HUES64 (cell line): ENCODE data around the gene GXYLT1. TPM values are rescaled to one million over a fixed set of nuclear protein-coding genes. Genes with fewer than 3 reads are reported as not detected.
"Not testable (repeated sequence)": the region's sequence is repeated elsewhere in the genome, so short reads cannot be mapped to it uniquely, and the experiment has no call there.

ENCODE experiments used
- H3K27ac ChIP-seq: 2 replicates; pipeline ENCODE4 v1.7.0; 2013; ENCODE audit warnings: low read depth, low read length, inconsistent platforms
- H3K27me3 ChIP-seq: 2 replicates; pipeline ENCODE4 v1.6.1; 2013; ENCODE audit warnings: mild to moderate bottlenecking, low read length; ENCODE audit not compliant: insufficient read depth
- H3K36me3 ChIP-seq: 2 replicates; pipeline ENCODE4 v1.6.1; 2013; ENCODE audit warnings: mild to moderate bottlenecking, low read length; ENCODE audit not compliant: insufficient read depth
- H3K4me1 ChIP-seq: 2 replicates; pipeline ENCODE4 v1.6.1; 2013; ENCODE audit warnings: mild to moderate bottlenecking, low read length, moderate library complexity; ENCODE audit not compliant: insufficient read depth
- H3K4me3 ChIP-seq: 2 replicates; pipeline ENCODE4 v1.5.1; 2013; ENCODE audit warnings: mild to moderate bottlenecking, low read length, moderate library complexity
- H3K9ac ChIP-seq: 2 replicates; pipeline ENCODE4 v1.6.1; 2013; ENCODE audit warnings: mild to moderate bottlenecking, low read depth, low read length
- H3K9me3 ChIP-seq: 2 replicates; pipeline ENCODE4 v1.6.1; 2013; ENCODE audit warnings: low read depth, low read length; ENCODE audit not compliant: insufficient read depth
- WGBS: fragments of 150-250, 120-280 bp; methylation state at CpG from one replicate; pipeline ENCODE4 v1.1.7; 2013; ENCODE audit warnings: missing lambda C conversion rate; 5-methylcytosine and 5-hydroxymethylcytosine counted together
- polyA plus RNA-seq, 2 experiments: library from polyadenylated mRNA; stranded (reverse); fragments of 50-300 nt; gene quantifications; one replicate each; pipeline ENCODE4 v1.2.3, GENCODE V29; 2013

Gene GXYLT1, protein sequence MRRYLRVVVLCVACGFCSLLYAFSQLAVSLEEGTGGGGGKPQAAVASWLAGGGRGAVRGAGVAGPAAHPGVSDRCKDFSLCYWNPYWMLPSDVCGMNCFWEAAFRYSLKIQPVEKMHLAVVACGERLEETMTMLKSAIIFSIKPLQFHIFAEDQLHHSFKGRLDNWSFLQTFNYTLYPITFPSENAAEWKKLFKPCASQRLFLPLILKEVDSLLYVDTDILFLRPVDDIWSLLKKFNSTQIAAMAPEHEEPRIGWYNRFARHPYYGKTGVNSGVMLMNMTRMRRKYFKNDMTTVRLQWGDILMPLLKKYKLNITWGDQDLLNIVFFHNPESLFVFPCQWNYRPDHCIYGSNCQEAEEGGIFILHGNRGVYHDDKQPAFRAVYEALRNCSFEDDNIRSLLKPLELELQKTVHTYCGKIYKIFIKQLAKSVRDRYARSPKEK
- 11.1 TPM for polyA plus RNA-seq (2013, experiment 1 of 2)
- 10.8 TPM for polyA plus RNA-seq (2013, experiment 2 of 2)

DNA sequence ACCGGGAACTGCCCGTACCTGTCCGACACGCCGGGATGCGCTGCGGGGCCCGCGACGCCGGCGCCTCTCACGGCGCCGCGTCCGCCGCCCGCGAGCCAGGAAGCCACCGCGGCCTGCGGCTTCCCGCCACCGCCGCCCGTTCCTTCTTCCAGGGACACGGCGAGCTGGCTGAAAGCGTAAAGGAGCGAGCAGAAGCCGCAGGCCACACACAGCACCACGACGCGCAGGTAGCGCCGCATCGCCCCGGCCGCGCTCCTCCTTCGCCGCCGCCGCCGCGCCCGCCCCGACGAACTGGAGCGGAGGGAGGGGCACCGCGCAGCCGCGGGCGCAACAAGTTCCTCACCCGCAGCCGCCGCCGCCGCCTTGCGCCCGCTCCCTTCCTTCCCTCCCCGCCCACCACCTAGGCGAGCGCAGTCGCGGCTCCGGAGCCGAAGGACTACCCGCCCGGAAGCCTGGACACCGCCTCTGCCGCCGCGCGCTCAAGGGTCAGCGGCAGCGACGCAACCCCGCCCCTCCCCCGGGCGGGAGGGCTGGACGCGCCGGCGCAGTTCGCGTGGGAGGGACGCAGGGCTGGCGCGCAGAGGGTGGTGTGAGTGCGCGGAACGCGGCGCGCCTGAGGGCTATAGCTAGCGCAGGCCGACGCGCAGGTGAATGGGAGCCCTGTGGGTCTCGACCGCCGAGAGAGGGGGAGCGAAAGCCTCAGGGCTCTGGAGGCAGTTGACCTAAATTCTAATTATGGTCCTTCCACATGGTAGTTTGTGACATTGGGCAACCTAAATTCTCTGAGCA is at the start of gene GXYLT1:
TSS of gene GXYLT1 (minus strand) at position 467 of the 789 bp plus-strand sequence. CDS start at position 239, 228 bp downstream.
- peaks cover 32% of the 10 kb centered on the region for H3K27me3 ChIP-seq
- peak within 1 kb of the TSS; percentile 79 for H3K9ac ChIP-seq
- H3K4me1 ChIP-seq, result peaks cover 24% of the 10 kb centered on the region
- peak within 1 kb of the TSS; percentile 62; the same call in 1 of the 2 replicates for H3K27ac ChIP-seq
- H3K4me3 ChIP-seq, result peak within 1 kb of the TSS; percentile 65
- under 1% methylated on average over 106 of the region's 106 CpGs for WGBS
- H3K36me3 ChIP-seq, result no peaks in the 10 kb centered on the region
- H3K9me3 ChIP-seq, result no peaks in the 10 kb centered on the region

DNA sequence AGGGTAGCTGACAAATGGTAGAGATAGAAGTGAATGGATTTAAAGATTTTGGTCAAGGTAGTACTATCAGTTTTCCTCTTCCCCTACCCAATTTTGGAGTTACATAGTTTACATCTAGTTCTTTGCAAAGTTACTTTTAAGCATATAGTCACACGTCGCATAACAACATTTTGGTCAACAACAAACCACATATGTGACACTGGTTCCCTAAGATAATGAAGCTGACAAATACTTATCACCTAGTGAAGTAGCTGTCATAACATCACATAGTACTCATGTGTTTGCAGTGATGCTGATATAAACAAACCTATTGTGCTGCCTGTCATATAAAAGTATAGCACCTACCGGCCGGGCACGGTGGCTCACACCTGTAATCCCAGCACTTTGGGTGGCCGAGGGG is 48.0 kb upstream of the GXYLT1 start:
- Histone ChIP-seq H3K27me3 (no peaks in the 10 kb centered on the region), H3K36me3 (no peaks in the 10 kb centered on the region), H3K9me3 (no peaks in the 10 kb centered on the region), H3K4me3 (no peak overlapping the region), H3K4me1 (0 out of 2 replicates have a peak, but pooled peaks cover 5% of the 10 kb centered on the region), H3K27ac (no peak overlapping the region), H3K9ac (no peak overlapping the region)
- 89% methylated on average over 6 of the region's 6 CpGs for WGBS

DNA sequence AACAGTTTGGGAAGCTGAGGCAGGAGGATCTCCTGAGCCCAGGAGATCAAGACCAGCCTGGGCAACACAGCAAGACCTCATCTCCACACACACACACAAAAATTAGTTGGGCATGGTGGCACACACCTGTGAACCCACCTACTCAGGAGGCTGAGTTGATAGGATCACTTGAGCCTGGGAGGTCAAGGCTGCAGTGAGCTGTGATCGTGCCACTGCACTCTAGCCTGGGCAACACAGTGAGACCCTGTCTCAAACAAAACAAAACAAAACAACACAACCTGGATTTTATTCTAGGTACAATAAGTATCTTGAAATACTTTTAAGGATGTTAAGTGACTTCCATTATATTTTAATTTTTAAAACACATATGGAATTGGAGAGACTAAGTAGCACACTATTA is 47.6 kb upstream of the GXYLT1 start:
- H3K9me3 ChIP-seq, result no peaks in the 10 kb centered on the region
- 100% methylated on average over 1 of the region's 1 CpG for WGBS
- H3K9ac ChIP-seq, result no peak overlapping the region
- H3K36me3 ChIP-seq, result no peaks in the 10 kb centered on the region
- H3K27me3 ChIP-seq, result no peaks in the 10 kb centered on the region
- H3K4me1 ChIP-seq, result 0 out of 2 replicates have a peak, but pooled peaks cover 5% of the 10 kb centered on the region
- no peak overlapping the region for H3K4me3 ChIP-seq
- H3K27ac ChIP-seq, result no peak overlapping the region

DNA sequence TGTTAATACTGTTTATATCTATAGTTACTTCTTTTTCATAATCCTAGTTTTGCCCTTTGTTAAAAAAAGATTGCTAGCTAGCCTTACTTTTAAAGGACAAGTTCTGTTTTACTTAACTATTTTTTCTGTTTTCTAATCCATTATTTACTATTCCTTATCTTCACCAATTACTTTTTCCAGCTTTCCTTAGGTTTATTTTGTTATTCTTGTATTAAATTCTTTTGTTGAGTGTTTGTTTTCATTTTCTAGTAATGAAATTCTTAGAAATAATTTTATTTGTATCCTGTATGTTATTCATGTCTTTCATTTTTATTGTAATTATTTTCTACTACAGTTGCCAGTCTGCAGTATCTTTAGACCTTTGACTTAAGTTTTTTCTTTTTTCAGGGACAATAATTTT is 45.7 kb upstream of the GXYLT1 start:
- Histone ChIP-seq H3K9me3 (no peaks in the 10 kb centered on the region), H3K9ac (no peak overlapping the region), H3K27ac (no peak overlapping the region), H3K4me3 (no peak overlapping the region), H3K27me3 (no peaks in the 10 kb centered on the region), H3K36me3 (no peaks in the 10 kb centered on the region), H3K4me1 (no peaks in the 10 kb centered on the region)

DNA sequence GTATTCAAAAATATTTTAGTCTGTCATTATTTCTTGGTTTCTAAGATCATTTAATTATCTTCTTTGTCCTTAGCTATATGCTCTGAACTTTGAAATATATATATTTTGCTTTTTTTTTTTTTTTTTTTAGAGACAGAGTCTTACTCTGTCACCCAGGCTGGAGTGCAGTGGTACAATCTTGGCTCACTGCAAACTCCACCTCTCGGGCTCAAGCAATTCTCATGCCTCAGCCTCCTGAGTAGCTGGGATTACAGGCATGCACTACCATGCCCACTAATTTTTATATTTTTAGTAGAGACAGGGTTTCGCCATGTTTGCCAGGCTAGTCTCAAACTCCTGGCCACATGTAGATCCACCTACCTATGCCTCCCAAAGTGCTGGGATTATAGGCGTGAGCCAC is 43.6 kb upstream of the GXYLT1 start:
- not testable (repeated sequence) for H3K27me3 ChIP-seq, H3K9ac ChIP-seq, H3K9me3 ChIP-seq, H3K4me3 ChIP-seq, H3K27ac ChIP-seq, H3K36me3 ChIP-seq, H3K4me1 ChIP-seq
- WGBS, result 91% methylated on average over 2 of the region's 3 CpGs

DNA sequence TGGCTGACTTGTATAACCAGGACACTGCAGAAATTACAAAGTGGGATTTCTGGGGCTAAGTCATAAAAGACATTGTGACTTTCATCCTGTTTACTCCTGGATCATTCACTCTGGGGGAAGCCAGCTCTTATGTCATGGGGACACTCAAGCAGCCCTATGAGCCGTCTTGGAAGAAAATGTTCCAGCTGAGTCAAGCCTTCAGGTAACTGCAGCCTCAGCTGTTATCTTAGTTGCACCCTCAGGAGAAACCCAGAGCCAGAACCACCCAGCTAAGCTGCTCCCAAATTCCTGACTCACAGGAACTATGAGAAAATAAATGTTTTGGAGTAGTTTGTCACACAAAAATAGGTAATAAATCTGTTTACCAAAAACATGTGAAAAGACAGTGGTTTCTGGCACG is 43.1 kb upstream of the GXYLT1 start:
- WGBS, result 95% methylated on average over 2 of the region's 2 CpGs
- no peak overlapping the region for H3K9ac ChIP-seq
- no peaks in the 10 kb centered on the region for H3K36me3 ChIP-seq
- no peaks in the 10 kb centered on the region for H3K9me3 ChIP-seq
- no peak overlapping the region for H3K27ac ChIP-seq
- H3K27me3 ChIP-seq, result no peaks in the 10 kb centered on the region
- no peak overlapping the region for H3K4me3 ChIP-seq
- no peaks in the 10 kb centered on the region for H3K4me1 ChIP-seq

DNA sequence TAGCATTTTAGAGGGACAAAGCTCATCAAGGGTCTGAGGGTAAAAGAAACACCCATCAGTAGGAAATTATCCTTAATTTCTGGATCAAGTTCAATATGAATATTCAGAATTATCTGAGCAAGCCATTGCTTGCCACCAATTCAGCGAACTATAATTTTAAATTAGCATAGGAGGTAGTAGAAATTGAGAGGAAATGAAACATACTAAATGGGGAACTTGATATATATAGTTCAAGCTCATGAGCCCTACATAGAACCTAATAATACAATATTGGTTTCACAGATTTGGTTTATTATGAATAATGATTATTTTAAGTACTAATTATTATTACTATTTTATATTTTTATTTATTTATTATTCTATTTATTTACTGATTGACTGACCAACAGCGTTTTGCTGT is 42.1 kb upstream of the GXYLT1 start:
- Histone ChIP-seq H3K36me3 (no peaks in the 10 kb centered on the region), H3K4me3 (no peak overlapping the region), H3K27ac (no peak overlapping the region), H3K4me1 (no peaks in the 10 kb centered on the region), H3K27me3 (no peaks in the 10 kb centered on the region), H3K9me3 (no peaks in the 10 kb centered on the region), H3K9ac (no peak overlapping the region)
- WGBS, result 98% methylated on average over 2 of the region's 2 CpGs

DNA sequence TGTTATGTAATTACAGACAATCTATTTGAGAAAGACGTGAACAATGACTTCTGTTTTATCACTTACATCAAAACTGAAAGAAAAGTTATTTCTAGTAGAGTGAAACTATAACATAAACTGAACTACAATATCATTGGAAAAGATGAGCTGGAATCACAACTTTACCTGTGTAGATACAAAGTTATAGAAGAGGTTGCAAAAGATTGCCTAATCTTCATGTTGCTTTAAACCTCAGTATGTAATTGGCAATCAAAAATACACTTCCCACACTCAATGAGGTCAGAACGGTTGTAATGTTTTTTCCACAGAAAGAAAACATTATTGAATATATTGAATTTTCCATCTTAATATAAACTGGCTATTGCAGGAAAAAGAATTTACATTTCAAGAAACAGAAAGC is 37.7 kb upstream of the GXYLT1 start:
- no CpG with 5 or more reads among the region's 2 CpGs for WGBS
- H3K27ac ChIP-seq, result no peak overlapping the region
- no peak overlapping the region for H3K4me3 ChIP-seq
- no peaks in the 10 kb centered on the region for H3K36me3 ChIP-seq
- H3K4me1 ChIP-seq, result peaks cover 12% of the 10 kb centered on the region
- no peaks in the 10 kb centered on the region for H3K9me3 ChIP-seq
- no peak overlapping the region for H3K9ac ChIP-seq
- no peaks in the 10 kb centered on the region for H3K27me3 ChIP-seq

DNA sequence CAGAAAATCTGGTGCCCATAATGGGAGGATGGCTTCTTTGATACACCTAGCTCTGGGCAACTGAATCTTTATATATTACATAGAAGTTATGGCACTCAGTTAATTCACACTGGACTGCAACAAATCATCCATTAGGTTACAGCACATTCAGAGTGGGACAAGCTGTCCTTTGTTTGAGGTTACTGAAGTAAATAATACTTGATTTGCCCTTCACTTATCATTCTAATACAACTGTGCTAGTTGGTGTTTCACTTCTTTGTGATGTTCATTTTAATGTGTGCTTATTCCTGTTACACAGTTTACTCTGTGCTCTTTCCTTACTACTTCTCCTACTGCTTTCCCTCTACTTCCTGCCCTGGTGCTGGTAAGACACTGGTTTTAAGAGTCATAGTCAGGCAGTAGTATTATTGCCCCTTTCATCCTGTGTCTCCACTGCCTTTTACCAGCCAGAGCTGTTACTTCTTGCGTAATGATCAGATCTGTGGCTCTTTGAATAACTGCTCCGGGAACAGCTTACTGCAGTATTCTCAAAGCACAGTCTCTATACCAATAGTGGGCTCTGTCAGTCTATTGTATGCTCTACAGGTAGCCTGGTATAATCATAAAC is 36.4 kb upstream of the GXYLT1 start:
- no peak overlapping the region for H3K4me3 ChIP-seq
- H3K27ac ChIP-seq, result no peak overlapping the region
- no peaks in the 10 kb centered on the region for H3K27me3 ChIP-seq
- H3K36me3 ChIP-seq, result no peaks in the 10 kb centered on the region
- no peak overlapping the region for H3K9ac ChIP-seq
- peaks cover 12% of the 10 kb centered on the region for H3K4me1 ChIP-seq
- no peaks in the 10 kb centered on the region for H3K9me3 ChIP-seq
- WGBS, result 80% methylated on average over 2 of the region's 2 CpGs

DNA sequence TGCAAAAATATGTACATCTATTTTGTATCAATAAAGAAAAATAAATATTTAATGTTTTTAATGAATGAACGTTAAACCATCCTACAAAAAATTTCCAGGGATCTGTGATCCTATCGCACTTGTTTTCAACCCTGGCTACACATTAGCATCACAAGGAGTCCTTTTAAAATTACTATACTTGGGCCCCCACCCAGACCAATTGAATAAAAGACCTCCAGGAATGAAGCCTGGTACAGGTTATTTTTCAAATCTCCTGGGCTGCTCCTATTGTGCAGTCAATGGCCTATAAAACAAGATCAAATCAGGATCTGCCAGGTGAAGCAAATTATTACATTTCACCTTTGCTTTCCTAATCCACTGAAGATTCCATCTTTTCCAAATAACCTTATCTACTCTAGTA is 33.4 kb upstream of the GXYLT1 start:
- H3K4me1 ChIP-seq, result peaks cover 12% of the 10 kb centered on the region
- no peak overlapping the region for H3K9ac ChIP-seq
- 58% methylated on average over 2 of the region's 2 CpGs for WGBS
- no peaks in the 10 kb centered on the region for H3K27me3 ChIP-seq
- H3K9me3 ChIP-seq, result peaks cover 5% of the 10 kb centered on the region
- H3K27ac ChIP-seq, result no peak overlapping the region
- H3K4me3 ChIP-seq, result no peak overlapping the region
- no peaks in the 10 kb centered on the region for H3K36me3 ChIP-seq

DNA sequence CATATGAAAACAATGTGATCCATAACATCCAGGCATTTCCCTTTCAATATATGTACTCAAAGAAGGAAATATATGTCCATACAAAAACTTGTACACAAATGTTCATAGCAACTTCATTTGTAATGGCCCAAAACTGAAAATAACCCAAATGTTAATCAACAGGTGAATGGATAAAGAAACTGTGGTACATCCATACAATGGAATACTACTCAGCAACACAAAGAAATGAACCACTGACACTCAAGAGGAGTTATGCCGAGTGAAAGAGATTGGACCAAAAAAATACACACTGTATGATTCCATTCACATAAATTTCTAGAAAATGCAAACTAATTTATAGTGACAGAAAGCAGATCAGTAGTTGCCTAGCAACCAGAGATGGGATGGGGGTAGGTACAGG is 30.3 kb upstream of the GXYLT1 start:
- Histone ChIP-seq H3K9me3 (peaks cover 5% of the 10 kb centered on the region), H3K36me3 (no peaks in the 10 kb centered on the region)
- WGBS, result 100% methylated on average over 1 of the region's 1 CpG

More for the DNA sequence above, 30.3 kb upstream of the GXYLT1 start:
- H3K27ac ChIP-seq, result no peak overlapping the region
- no peak overlapping the region for H3K9ac ChIP-seq
- no peak overlapping the region for H3K4me3 ChIP-seq
- peaks cover 12% of the 10 kb centered on the region for H3K4me1 ChIP-seq
- no peaks in the 10 kb centered on the region for H3K27me3 ChIP-seq
